NCI-H226 (cell line): ENCODE measurements around the gene DNASE1L2.

Source experiments
- DNase-seq: peaks from one replicate; pipeline ENCODE4 v3.0.0-alpha.2; 2015

DNASE1L2 gene

GRCh38 chr16:2271848-2272461 is 35.7 kb downstream of the DNASE1L2 start:
- no peak for DNase-seq

GRCh38 chr16:2273484-2273883 is 37.2 kb downstream of the DNASE1L2 start:
- no peak for DNase-seq

GRCh38 chr16:2273931-2274330 is 37.7 kb downstream of the DNASE1L2 start:
- DNase-seq, result no peak

GRCh38 chr16:2275476-2276367 is 39.5 kb downstream of the DNASE1L2 start:
- no peak for DNase-seq

- no peak for DNase-seq
Observed at GRCh38 chr16:2276368-2277195, 40.3 kb downstream of the DNASE1L2 start.

- DNase-seq, result no peak
Observed at GRCh38 chr16:2277466-2278271, 41.4 kb downstream of the DNASE1L2 start.

- DNase-seq, result no peak
Observed at GRCh38 chr16:2278272-2278608, 42.0 kb downstream of the DNASE1L2 start.

- DNase-seq, result no peak
Observed at GRCh38 chr16:2278956-2279800, 42.9 kb downstream of the DNASE1L2 start.

GRCh38 chr16:2280461-2280860 is 44.2 kb downstream of the DNASE1L2 start:
- DNase-seq, result no peak

GRCh38 chr16:2280981-2281542 is 44.8 kb downstream of the DNASE1L2 start:
- DNase-seq, result no peak

- no peak for DNase-seq
Observed at GRCh38 chr16:2282262-2282661, 46.0 kb downstream of the DNASE1L2 start.

- DNase-seq, result no peak
Observed at GRCh38 chr16:2282866-2283555, 46.8 kb downstream of the DNASE1L2 start.

GRCh38 chr16:2284001-2284770 is 47.9 kb downstream of the DNASE1L2 start:
- no peak for DNase-seq

- no peak for DNase-seq
Observed at GRCh38 chr16:2284797-2285576, 48.7 kb downstream of the DNASE1L2 start.

GRCh38 chr16:2285731-2286191 is 49.5 kb downstream of the DNASE1L2 start:
- no peak for DNase-seq

- no peak for DNase-seq
Observed at GRCh38 chr16:2286550-2286949, 50.3 kb downstream of the DNASE1L2 start.

GRCh38 chr16:2287916-2288547 is 51.8 kb downstream of the DNASE1L2 start:
- DNase-seq, result no peak
